ENCODE data around the gene GKAP1.

Gene GKAP1

DNA sequence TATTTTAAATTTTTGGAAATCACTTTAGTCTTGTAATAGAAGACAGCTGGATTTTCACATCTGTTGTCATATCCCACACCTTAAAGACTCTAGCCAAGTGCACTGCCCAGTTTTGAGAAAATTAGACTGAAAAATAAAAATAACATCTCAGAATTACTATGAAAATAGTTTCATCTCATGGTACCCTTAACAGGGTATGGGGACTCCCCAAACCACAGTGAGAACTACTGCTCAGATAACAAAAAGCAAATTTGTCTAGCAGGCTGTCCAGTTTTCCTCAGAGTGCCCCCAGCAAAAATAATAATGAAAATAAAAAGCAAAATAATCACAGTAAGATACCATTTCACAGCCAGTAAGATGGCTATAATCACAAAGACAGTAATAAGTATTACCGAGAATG is 116.3 kb downstream of the GKAP1 start:
- H3K4me3 ChIP-seq (ENCODE audit: low read depth, low read length), result no peak overlapping the region
- no peak overlapping the region for H3K27ac ChIP-seq (ENCODE audit: extremely low read depth, low read depth, low read length)
- no peaks in the 10 kb centered on the region for H3K9me3 ChIP-seq (ENCODE audit: control insufficient read depth, insufficient read depth, low read depth, low read length)
- TF ChIP-seq ZNF211 (tag by site-specific recombination; IDR thresholded peaks at IDR 0.05; ENCODE audit: low read depth) (no peak), ZNF513 (tag by site-specific recombination; IDR thresholded peaks at IDR 0.05) (no peak), ZSCAN30 (tag by site-specific recombination; IDR thresholded peaks at IDR 0.05) (no peak), ZNF624 (tag by site-specific recombination; IDR thresholded peaks at IDR 0.05) (no peak), BCL11B (tag by site-specific recombination; IDR thresholded peaks at IDR 0.05; ENCODE audit: low read depth) (no peak), ZNF837 (tag by site-specific recombination; IDR thresholded peaks at IDR 0.05) (no peak), SETDB1 (IDR thresholded peaks at IDR 0.05; ENCODE audit: insufficient read length, low read length) (no peak), RBAK (tag by site-specific recombination; IDR thresholded peaks at IDR 0.05) (no peak), SP7 (tag by site-specific recombination; IDR thresholded peaks at IDR 0.05) (no peak), PRDM1 (tag by site-specific recombination; IDR thresholded peaks at IDR 0.05) (no peak), ZNF350 (tag by site-specific recombination; IDR thresholded peaks at IDR 0.05) (no peak), ZNF202 (tag by site-specific recombination; IDR thresholded peaks at IDR 0.05; ENCODE audit: borderline replicate concordance) (no peak), ZNF433 (tag by site-specific recombination; IDR thresholded peaks at IDR 0.05; ENCODE audit: low read depth) (no peak), HOXC10 (CRISPR knock-in tag; IDR thresholded peaks at IDR 0.05) (no peak), ZFP41 (tag by site-specific recombination; IDR thresholded peaks at IDR 0.05; ENCODE audit: borderline replicate concordance) (no peak)
- TF ChIP-seq, protein P1, sequence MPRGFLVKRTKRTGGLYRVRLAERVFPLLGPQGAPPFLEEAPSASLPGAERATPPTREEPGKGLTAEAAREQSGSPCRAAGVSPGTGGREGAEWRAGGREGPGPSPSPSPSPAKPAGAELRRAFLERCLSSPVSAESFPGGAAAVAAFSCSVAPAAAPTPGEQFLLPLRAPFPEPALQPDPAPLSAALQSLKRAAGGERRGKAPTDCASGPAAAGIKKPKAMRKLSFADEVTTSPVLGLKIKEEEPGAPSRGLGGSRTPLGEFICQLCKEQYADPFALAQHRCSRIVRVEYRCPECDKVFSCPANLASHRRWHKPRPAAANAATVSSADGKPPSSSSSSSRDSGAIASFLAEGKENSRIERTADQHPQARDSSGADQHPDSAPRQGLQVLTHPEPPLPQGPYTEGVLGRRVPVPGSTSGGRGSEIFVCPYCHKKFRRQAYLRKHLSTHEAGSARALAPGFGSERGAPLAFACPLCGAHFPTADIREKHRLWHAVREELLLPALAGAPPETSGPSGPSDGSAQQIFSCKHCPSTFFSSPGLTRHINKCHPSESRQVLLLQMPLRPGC (tag by site-specific recombination; IDR thresholded peaks at IDR 0.05), result no peak
- TF ChIP-seq, protein P2, sequence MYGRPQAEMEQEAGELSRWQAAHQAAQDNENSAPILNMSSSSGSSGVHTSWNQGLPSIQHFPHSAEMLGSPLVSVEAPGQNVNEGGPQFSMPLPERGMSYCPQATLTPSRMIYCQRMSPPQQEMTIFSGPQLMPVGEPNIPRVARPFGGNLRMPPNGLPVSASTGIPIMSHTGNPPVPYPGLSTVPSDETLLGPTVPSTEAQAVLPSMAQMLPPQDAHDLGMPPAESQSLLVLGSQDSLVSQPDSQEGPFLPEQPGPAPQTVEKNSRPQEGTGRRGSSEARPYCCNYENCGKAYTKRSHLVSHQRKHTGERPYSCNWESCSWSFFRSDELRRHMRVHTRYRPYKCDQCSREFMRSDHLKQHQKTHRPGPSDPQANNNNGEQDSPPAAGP (tag by site-specific recombination; IDR thresholded peaks at IDR 0.05), result no peak
- TF ChIP-seq, protein P3, sequence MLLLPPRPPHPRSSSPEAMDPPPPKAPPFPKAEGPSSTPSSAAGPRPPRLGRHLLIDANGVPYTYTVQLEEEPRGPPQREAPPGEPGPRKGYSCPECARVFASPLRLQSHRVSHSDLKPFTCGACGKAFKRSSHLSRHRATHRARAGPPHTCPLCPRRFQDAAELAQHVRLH (tag by site-specific recombination; IDR thresholded peaks at IDR 0.05), result no peak
- TF ChIP-seq, protein P4, sequence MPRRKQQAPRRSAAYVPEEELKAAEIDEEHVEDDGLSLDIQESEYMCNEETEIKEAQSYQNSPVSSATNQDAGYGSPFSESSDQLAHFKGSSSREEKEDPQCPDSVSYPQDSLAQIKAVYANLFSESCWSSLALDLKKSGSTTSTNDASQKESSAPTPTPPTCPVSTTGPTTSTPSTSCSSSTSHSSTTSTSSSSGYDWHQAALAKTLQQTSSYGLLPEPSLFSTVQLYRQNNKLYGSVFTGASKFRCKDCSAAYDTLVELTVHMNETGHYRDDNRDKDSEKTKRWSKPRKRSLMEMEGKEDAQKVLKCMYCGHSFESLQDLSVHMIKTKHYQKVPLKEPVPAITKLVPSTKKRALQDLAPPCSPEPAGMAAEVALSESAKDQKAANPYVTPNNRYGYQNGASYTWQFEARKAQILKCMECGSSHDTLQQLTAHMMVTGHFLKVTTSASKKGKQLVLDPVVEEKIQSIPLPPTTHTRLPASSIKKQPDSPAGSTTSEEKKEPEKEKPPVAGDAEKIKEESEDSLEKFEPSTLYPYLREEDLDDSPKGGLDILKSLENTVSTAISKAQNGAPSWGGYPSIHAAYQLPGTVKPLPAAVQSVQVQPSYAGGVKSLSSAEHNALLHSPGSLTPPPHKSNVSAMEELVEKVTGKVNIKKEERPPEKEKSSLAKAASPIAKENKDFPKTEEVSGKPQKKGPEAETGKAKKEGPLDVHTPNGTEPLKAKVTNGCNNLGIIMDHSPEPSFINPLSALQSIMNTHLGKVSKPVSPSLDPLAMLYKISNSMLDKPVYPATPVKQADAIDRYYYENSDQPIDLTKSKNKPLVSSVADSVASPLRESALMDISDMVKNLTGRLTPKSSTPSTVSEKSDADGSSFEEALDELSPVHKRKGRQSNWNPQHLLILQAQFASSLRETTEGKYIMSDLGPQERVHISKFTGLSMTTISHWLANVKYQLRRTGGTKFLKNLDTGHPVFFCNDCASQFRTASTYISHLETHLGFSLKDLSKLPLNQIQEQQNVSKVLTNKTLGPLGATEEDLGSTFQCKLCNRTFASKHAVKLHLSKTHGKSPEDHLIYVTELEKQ (tag by site-specific recombination; IDR thresholded peaks at IDR 0.05; ENCODE audit: borderline replicate concordance), result no peak
- POLR2A ChIA-PET, result no interaction called here
- H3K36me3 ChIP-seq (ENCODE audit: control insufficient read depth in 2 of 2, insufficient read depth in 1 of 2, low read length in 2 of 2), result peaks cover 0 to 4% of the 10 kb centered on the region in 2 experiments; a peak in 1 of 3 replicates
- H3K4me1 ChIP-seq (ENCODE audit: control insufficient read depth, insufficient read depth, low read length), result peaks cover 3% of the 10 kb centered on the region; the same call in 1 of the 2 replicates
- CTCF ChIA-PET, result no interaction called here

Measured in HEK293 (cell line).